ENCODE data around the gene CERS1.

The CERS1 gene

DNA sequence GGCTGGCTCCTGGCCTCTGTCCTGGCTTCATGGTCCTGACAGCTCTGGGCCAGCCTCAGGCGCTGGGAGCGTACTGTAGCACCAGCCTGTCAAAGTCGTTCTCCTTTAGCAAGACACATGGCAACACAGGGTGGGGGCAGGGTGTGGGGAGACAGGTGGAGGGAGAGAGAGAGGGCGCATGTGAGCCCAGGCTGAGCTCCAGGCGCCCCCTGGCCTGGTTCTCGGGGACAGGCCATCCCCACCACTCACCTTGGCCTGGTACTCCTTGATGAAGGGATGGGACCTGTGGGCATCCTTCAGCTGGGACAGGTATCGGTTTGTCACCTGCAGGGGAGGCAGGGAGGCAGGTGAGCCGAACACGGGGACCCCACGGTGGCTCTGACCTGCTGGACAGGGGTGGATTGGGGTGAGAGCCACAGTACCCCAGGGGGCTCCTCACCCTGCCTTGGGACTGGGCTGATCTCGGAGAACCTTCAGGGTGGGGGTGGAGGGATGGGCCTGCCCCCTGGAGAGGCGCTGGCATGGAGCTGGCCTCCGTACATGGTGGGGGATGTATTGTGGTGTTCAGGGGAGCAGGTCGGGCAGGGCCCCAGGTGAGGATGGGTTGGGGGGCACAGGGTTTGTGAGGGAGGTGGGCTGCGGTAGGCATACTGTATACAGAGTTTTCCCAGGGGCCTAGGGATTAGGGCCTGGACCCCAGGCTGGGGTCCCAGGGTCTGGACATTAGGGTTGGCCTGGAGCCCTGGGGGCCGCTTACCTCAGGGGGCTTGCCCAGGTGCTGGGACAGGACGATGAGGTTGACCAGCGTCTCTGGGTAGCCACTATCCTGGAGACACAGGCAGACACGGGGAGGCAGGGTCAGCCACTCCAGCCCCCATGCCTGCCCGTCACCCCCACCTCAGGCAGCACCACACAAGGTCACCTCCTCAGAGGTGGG is 3.9 kb upstream of the CERS1 start:
- Histone ChIP-seq H3K36me3 (ENCODE audit: insufficient read depth, low read length) (peaks cover 40% of the 10 kb centered on the region), H2AFZ (ENCODE audit: low read depth, low read length) (no peak overlapping the region), H3K27me3 (ENCODE audit: insufficient read depth, low read length) (no peaks in the 10 kb centered on the region), H3K4me3 (ENCODE audit: low read length) (no peak overlapping the region), H3K9me3 (ENCODE audit: low read length) (no peaks in the 10 kb centered on the region), H3K4me1 (ENCODE audit: insufficient read depth, low read length) (peaks cover under 1% of the 10 kb centered on the region)

DNA sequence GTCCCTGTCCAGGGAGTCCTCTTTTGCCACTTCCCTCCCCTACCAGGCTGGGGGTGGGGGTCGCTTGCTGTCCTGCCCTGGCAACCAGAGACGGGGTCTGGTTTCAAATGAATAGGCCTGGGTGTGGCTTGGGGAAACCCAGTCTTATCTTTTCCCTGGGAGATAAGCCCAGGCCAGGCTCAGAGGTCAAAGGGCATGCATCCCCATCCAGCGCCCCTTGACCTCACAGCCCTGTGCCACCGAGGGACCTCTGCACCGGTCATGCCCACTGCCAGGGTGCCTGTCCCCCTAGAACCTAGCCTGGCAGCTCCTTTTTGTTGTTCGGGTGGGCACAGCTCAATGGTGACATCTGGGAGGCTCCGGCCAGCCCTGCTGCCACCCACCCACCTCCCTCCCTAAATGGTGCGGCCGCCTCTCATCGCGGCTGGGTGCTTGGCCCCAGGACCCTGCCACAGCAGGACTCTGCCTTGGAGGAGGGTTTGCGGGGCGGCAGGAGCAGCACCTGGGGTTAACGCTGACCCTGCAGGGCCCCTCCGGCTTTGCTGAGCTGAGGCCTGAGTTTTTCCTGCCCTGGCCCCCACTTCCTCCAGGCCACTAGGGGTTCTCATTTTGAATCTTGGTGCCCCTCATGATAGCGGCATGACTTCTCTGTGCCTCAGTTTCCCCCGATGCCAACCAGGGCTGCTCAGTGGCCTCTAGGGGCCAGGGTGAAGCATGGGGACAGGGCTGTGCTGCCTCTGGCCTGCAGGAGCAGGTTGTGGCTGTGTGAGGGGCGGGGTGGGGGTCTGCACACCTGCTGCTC is 2.9 kb upstream of the CERS1 start:
- Histone ChIP-seq H3K9me3 (ENCODE audit: low read length) (no peaks in the 10 kb centered on the region), H3K36me3 (ENCODE audit: insufficient read depth, low read length) (peaks cover 33% of the 10 kb centered on the region), H3K27me3 (ENCODE audit: insufficient read depth, low read length) (no peaks in the 10 kb centered on the region), H3K4me3 (ENCODE audit: low read length) (no peak overlapping the region), H2AFZ (ENCODE audit: low read depth, low read length) (no peak overlapping the region), H3K4me1 (ENCODE audit: insufficient read depth, low read length) (peaks cover 11% of the 10 kb centered on the region)

DNA sequence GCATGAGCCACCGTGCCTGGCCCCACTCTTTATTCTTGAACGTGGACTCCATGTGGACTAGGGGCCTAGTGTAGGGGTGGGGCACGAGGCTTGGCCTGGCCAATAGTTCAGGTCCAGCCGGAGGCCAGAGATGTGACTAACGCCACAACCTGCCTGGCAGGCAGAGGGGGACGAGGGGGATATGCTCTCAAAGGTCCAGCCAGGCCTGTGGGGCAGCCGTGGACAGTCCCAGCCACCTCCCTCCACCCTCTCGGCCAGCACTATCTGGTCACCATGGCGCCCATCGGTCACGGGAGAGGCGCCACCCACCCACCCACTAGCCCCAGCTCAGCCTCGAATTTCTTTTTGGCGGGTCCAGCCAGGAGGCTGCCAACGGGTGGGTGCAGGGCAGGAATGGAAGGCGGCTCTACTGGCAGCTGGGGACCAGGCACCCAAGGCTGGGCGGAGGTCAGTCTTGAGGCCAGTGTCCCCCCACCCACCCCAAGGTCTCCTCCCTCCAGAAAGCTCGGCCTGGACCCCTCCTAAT is 2.2 kb upstream of the CERS1 start:
- peaks cover 27% of the 10 kb centered on the region for H3K36me3 ChIP-seq (ENCODE audit: insufficient read depth, low read length)

DNA sequence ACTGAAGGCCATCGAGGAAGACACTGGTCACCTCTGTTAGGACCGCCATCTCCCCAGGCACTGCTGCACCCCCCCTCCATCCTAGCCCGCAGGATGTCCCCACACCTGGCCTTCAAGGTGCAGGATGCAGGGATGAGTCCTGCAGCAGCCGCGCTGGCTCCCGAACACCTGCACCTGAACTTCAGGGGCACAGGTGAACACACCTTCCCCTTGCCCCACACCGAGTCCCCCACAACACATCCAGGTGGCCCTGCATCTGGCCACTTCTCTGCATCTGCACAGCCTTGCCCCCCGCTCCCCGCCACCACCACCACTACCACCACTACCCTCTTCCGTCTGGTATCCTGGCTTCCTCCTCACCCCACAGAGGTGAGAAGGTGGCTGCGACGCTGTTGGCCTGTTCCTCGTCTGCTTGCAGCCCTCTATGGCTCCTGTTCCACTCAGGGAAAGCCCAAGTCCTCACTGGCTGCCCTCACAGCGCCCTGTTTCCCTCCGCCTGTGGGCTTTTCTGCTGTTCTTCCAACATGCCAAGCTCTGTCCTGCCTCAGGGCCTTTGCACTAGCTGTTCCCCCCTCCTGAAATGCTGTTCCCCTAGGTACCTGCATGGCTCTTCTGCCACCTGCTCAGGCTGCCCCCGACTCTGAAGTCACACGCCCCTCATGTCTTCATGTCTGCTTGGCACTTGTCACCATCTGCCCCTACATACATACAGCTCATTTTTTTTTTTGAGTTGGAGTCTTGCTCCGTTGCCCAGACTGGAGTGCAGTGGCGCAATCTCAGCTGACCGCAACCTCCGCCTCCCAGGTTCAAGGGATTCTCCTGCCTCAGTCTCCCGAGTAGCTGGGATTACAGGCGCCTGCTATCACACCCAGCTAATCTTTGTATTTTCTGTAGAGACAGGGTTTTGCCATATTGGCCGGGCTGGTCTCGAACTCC is 1.4 kb upstream of the CERS1 start:
- Histone ChIP-seq H2AFZ (ENCODE audit: low read depth, low read length) (no peak overlapping the region), H3K4me3 (ENCODE audit: low read length) (no peak overlapping the region), H3K27me3 (ENCODE audit: insufficient read depth, low read length) (no peaks in the 10 kb centered on the region), H3K36me3 (ENCODE audit: insufficient read depth, low read length) (peaks cover 22% of the 10 kb centered on the region), H3K9me3 (ENCODE audit: low read length) (no peaks in the 10 kb centered on the region), H3K4me1 (ENCODE audit: insufficient read depth, low read length) (peaks cover 15% of the 10 kb centered on the region)

More for the DNA sequence above, 2.2 kb upstream of the CERS1 start:
- no peaks in the 10 kb centered on the region for H3K9me3 ChIP-seq (ENCODE audit: low read length)
- no peak overlapping the region for H2AFZ ChIP-seq (ENCODE audit: low read depth, low read length)
- peaks cover 15% of the 10 kb centered on the region for H3K4me1 ChIP-seq (ENCODE audit: insufficient read depth, low read length)
- H3K4me3 ChIP-seq (ENCODE audit: low read length) = no peak overlapping the region
- H3K27me3 ChIP-seq (ENCODE audit: insufficient read depth, low read length) = no peaks in the 10 kb centered on the region

DNA sequence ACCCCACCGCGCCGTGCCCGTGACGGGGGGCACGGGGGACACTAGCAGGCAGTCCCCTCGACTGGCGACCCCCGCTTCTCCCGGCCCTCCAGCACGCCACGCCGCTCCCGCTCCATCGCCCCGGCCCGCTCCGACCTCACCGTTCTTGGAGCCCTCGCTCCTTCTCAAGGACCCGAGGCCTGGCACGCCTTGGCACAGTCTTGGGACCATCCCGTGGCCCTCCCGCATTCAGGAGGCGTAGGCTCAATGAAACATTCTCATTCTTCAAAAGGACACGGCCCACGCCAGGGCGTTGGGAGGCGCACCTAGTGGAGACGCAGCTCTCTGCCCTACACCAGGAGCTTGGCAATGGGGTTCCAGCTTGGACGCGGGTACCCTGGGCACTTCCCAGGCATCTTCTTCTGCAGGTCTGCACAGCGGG is 473 bp upstream of the CERS1 start:
- Histone ChIP-seq H3K9me3 (ENCODE audit: low read length) (no peaks in the 10 kb centered on the region), H3K4me1 (ENCODE audit: insufficient read depth, low read length) (peaks cover 15% of the 10 kb centered on the region), H2AFZ (ENCODE audit: low read depth, low read length) (no peak overlapping the region), H3K27me3 (ENCODE audit: insufficient read depth, low read length) (no peaks in the 10 kb centered on the region), H3K4me3 (ENCODE audit: low read length) (no peak overlapping the region), H3K36me3 (ENCODE audit: insufficient read depth, low read length) (peaks cover 25% of the 10 kb centered on the region)

DNA sequence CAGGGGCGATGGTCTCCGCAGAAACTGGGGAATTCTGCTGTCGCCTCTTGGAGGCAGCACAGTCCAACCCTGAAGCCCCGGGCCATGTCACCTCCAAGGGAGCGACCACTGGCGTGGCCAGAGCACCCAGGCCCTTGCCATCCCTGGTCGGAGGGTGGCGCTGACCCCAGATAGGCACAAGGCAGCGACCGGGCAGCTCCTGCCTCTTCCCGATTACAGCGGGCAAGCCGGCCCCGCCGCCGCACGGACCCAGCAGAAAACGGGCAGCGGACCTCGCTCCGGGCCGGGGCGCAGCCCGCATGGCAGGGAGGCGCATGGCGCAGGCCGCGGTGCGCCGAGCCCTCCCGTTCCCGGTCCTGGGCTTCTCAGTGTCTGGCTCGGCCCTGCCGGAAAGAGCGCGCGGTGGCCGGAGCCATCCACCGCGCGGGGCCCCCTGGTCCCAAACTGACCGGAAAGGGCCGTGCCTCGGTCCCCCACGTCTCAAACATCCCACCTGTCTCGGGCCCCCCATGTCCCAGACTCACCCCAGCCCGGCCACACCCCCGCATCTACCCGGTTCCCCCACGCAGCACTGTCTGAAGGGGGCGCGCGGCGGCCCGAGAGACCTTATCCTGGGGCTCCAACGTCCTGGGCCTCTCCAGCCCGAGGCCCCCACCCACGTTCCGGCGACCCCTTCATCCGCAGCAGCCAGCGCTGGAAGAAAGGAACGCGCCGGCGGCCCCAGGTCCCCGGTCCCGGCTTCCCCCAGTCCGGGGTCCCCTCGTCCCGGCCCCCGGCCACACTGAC is 727 bp downstream of the CERS1 start:
- H2AFZ ChIP-seq (ENCODE audit: low read depth, low read length) = peak overlapping the region; percentile 44
- no peaks in the 10 kb centered on the region for H3K9me3 ChIP-seq (ENCODE audit: low read length)
- no peaks in the 10 kb centered on the region for H3K27me3 ChIP-seq (ENCODE audit: insufficient read depth, low read length)
- H3K36me3 ChIP-seq (ENCODE audit: insufficient read depth, low read length) = peaks cover 22% of the 10 kb centered on the region
- H3K4me1 ChIP-seq (ENCODE audit: insufficient read depth, low read length) = peaks cover 15% of the 10 kb centered on the region
- peak overlapping the region; percentile 60 for H3K4me3 ChIP-seq (ENCODE audit: low read length)

DNA sequence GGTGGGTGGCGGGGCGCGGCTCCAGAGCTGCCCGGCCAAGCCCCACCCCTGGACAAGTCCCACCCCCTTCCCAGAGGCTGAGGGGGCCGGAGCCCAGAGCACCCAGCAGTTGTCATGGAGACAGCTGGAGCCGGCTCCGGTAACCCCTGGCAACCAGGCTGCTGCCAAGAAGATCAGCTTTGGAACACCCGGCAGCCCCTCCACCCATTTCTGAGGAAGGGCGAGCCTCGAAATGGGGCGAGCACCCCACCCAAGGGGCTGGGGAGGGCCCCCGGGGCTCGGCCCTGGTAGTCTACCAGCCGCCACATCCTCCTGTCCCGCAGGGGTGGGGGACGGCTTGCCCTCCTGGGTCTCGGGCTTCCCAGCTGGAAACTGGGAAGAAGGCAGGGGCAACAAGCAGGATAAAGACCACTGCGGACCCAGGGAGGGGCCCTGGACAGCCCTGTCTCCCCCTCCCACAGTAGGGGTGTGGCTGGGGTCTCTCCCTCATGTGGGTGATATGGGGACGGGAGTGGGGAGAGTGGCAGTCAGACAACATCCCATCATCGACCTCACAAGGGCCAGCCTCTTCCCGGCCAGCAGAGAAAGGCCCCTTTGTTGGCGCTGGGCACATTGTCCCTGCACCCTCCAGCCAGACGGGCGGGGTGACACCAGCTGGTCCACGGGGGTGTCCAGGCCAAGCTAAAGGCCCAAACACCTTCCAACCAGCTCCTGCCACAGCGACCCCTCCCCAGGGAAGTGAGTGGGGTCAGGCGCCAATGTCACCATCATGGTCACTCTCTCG is 1.5 kb downstream of the CERS1 start:
- H3K27me3 ChIP-seq (ENCODE audit: insufficient read depth, low read length) = no peaks in the 10 kb centered on the region
- H3K4me1 ChIP-seq (ENCODE audit: insufficient read depth, low read length) = peaks cover 15% of the 10 kb centered on the region
- peak overlapping the region; percentile 60 for H3K4me3 ChIP-seq (ENCODE audit: low read length)
- H3K9me3 ChIP-seq (ENCODE audit: low read length) = no peaks in the 10 kb centered on the region
- H2AFZ ChIP-seq (ENCODE audit: low read depth, low read length) = no peak overlapping the region
- peaks cover 19% of the 10 kb centered on the region for H3K36me3 ChIP-seq (ENCODE audit: insufficient read depth, low read length)

DNA sequence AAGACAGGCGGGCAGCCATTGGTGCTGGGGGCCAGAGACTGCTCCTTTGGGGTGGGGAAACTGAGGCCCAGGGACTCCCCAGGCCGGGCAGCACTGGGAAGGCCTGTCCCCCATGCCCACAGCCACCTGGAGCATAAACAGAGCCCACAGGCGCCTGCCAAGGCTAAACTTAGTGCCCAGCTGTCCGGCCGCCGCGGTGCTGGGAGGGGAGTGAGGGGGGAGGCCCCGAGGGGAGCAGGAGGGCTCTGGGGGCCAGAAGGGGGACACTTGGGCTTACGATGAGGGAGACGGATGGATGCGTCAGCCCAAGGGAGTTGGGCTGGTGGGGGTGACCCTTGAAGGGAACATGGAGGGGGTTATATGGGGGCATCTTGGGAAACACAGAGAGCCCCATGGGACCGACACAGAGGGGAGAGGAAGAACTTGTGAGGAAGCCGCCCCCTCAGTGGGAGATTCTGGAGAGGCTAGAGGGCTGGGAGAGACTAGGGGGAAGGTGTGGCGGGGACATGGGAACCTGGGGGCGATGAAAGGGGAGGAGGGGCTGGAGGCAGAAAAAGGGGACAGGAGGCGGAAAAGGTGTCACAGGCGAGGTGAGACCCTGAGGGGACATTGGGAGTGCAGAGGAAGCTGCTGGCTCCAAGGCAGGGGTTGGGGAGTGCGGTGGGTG is 2.2 kb downstream of the CERS1 start:
- Histone ChIP-seq H2AFZ (ENCODE audit: low read depth, low read length) (no peak overlapping the region), H3K4me1 (ENCODE audit: insufficient read depth, low read length) (peaks cover 15% of the 10 kb centered on the region), H3K4me3 (ENCODE audit: low read length) (no peak overlapping the region)

DNA sequence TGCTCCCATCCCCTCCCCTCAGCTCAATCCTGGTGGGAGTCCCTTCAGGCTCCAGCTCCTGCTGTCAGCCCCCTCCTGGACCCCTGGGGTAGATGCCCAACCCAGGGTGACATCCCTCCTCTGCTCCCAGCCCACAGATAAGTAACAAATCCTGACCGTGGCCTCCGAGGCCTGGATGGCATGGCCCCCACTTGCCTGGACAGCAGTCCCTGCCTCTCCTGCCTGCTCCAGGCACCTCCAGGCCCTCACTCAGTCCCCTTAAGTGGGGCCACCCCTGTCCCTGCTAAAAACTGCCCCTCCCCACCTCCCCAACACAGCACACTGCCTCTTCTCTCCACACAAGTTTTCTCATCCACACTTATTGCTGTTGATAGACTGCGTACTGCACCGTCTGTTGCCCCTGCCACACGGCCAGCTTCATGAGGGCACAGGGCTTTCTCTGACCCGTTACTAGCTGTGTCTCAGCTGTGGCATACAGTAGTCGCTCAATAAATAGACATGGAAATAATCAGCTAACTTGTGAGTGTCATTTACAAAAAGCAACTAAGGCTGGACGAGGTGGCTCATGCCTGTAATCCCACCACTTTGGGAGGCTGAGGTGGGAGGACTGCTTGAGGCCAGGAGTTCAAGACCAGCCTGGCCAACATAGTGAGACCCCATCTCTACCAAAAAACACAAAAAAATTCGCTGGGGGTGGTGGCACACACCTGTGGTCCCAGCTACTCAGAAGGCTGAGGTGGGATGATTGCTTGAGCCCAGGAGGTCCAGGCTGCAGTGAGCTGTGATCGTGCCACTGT is 5.8 kb downstream of the CERS1 start:
- no peak overlapping the region for H2AFZ ChIP-seq (ENCODE audit: low read depth, low read length)
- H3K4me3 ChIP-seq (ENCODE audit: low read length) = no peak overlapping the region
- peaks cover 15% of the 10 kb centered on the region for H3K4me1 ChIP-seq (ENCODE audit: insufficient read depth, low read length)
- H3K9me3 ChIP-seq (ENCODE audit: low read length) = no peaks in the 10 kb centered on the region
- H3K36me3 ChIP-seq (ENCODE audit: insufficient read depth, low read length) = peaks cover 32% of the 10 kb centered on the region
- H3K27me3 ChIP-seq (ENCODE audit: insufficient read depth, low read length) = no peaks in the 10 kb centered on the region

More for the DNA sequence above, 2.2 kb downstream of the CERS1 start:
- Histone ChIP-seq H3K9me3 (ENCODE audit: low read length) (no peaks in the 10 kb centered on the region), H3K27me3 (ENCODE audit: insufficient read depth, low read length) (no peaks in the 10 kb centered on the region), H3K36me3 (ENCODE audit: insufficient read depth, low read length) (peaks cover 18% of the 10 kb centered on the region)

DNA sequence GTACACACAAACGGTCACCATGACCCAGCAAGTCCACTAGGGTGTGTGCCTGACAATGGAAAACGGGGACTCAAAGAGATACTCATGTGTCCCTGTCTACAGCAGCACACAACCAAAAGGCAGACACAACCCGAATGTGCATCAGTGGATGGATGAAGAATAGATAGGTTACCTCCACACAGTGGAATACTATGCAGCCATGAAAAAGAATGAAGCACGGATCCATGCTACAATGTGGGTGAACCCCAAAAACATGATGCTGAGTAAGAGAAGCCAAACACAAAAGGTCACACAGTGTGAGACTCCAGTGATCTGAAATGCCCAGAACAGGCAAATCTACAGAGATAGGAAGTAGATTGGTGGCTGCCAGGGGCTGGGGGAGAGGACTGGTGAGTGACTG is 9.0 kb downstream of the CERS1 start:
- no peaks in the 10 kb centered on the region for H3K27me3 ChIP-seq (ENCODE audit: insufficient read depth, low read length)
- H2AFZ ChIP-seq (ENCODE audit: low read depth, low read length) = no peak overlapping the region
- H3K36me3 ChIP-seq (ENCODE audit: insufficient read depth, low read length) = peaks cover 49% of the 10 kb centered on the region
- H3K4me1 ChIP-seq (ENCODE audit: insufficient read depth, low read length) = no peaks in the 10 kb centered on the region
- no peak overlapping the region for H3K4me3 ChIP-seq (ENCODE audit: low read length)
- no peaks in the 10 kb centered on the region for H3K9me3 ChIP-seq (ENCODE audit: low read length)
